ENCODE data around the gene POM121L2.

Gene POM121L2

DNA sequence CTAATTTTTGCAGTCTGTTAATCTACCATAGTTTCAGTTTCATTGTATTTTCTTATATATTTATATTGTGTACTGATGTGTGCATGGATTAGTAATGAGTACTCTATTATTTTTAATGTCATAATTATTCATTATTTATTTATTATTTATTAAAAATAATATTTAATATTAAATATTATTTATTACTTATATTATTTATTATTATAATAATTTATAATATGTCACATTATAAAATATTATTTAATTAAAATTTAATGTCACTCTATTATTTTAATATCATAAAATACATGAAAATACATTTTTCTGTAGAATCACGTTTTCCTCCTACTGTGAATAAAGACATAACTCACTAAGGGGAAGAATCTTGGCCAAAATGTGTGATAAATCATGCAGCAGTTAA, 30.5 kb downstream of the POM121L2 start:
- TF ChIP-seq, protein P1, sequence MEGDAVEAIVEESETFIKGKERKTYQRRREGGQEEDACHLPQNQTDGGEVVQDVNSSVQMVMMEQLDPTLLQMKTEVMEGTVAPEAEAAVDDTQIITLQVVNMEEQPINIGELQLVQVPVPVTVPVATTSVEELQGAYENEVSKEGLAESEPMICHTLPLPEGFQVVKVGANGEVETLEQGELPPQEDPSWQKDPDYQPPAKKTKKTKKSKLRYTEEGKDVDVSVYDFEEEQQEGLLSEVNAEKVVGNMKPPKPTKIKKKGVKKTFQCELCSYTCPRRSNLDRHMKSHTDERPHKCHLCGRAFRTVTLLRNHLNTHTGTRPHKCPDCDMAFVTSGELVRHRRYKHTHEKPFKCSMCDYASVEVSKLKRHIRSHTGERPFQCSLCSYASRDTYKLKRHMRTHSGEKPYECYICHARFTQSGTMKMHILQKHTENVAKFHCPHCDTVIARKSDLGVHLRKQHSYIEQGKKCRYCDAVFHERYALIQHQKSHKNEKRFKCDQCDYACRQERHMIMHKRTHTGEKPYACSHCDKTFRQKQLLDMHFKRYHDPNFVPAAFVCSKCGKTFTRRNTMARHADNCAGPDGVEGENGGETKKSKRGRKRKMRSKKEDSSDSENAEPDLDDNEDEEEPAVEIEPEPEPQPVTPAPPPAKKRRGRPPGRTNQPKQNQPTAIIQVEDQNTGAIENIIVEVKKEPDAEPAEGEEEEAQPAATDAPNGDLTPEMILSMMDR (IDR thresholded peaks at IDR 0.05) = no peak

DNA sequence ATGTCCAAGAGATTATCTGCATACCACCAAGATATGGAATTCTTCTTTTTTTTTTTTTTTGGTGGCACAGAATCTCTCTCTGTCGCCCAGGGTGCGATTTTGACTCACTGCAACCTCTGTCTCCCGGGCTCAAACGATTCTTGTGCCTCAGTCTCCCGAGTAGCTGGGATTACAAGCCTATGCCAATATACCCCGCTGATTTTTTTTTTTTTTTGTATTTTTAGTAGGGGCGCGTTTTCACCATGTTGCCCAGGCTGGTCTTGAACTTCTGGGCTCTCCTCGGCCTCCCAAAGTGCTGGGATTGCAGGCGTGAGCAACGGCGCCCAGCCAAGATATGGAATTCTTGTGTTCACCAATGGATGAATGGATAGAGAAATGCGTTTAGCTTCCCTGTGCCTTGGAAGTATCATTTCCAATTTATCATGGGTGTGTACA, 31.0 kb downstream of the POM121L2 start:
- TF ChIP-seq, protein P1 (IDR thresholded peaks at IDR 0.05) = no peak

DNA sequence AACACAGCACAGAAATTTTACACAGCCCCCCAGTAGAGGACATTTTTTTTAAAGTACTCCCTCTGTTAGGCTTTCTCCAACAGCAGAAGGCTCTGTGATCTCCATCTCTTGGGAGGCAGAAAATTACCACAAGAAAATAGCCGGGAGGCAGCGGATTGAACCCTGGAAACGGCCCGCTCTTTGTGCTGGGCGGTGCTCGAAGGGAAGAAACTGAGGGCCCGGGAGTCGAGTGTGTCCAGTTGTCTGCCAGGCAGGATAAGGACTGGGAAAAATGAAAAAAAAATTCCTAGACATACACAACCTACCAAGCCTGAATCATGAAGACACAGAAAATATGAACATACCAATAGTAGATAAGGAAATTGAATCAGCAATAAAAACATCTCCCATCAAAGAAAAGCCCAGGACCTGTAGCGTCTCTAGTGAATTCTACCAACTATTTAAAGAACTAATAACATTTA, 31.5 kb downstream of the POM121L2 start:
- TF ChIP-seq, protein P1 (IDR thresholded peaks at IDR 0.05) = no peak

DNA sequence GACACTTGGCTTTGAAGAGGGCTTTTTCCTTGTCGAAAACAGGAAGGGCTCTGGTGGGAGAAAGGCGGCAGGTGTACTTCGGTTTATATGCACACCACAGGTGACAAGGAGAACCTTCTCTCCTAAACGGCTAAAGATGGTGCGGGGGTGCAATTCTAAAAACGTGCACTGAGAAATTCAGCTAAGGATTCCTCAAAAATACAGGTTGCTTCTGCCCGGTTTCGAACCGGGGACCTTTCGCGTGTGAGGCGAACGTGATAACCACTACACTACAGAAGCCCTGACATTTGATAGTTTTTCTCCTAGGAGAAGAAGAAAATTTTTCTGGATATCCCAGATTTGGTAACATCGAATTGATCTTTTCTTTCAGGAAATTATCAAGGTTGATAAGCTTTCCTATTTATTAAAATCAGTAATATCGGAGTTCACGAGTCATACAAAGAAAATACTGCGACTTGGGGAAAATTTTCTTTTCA, 32.0 kb downstream of the POM121L2 start:
- TF ChIP-seq, protein P1 (IDR thresholded peaks at IDR 0.05) = no peak

DNA sequence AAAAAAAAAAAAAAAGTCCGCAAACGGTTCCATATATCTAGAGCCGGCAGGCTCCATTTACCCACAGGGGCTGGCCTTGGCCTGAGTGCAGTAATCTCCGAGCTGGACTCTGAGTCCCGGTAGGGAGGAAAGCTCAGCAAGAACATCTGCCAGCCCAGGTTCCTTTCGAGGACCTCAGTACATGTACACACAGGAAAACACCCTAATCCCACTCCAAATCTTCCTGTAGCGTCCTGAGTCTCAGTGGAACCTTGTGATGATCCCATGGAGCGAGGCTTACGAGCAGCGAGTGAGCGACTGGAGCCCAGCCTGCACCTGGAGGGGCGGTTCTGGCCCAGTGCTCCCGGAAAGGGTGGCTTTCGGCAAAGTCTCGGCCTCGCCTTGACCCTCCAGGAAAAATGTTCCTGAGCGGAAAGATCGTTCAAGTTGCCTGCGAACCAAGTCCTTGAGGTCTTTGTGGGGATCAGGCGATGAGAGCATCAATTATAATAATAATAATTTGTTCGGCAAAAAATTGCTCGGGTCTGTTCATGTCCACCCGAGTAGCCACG, 32.5 kb downstream of the POM121L2 start:
- TF ChIP-seq, protein P1 (IDR thresholded peaks at IDR 0.05) = no peak

DNA sequence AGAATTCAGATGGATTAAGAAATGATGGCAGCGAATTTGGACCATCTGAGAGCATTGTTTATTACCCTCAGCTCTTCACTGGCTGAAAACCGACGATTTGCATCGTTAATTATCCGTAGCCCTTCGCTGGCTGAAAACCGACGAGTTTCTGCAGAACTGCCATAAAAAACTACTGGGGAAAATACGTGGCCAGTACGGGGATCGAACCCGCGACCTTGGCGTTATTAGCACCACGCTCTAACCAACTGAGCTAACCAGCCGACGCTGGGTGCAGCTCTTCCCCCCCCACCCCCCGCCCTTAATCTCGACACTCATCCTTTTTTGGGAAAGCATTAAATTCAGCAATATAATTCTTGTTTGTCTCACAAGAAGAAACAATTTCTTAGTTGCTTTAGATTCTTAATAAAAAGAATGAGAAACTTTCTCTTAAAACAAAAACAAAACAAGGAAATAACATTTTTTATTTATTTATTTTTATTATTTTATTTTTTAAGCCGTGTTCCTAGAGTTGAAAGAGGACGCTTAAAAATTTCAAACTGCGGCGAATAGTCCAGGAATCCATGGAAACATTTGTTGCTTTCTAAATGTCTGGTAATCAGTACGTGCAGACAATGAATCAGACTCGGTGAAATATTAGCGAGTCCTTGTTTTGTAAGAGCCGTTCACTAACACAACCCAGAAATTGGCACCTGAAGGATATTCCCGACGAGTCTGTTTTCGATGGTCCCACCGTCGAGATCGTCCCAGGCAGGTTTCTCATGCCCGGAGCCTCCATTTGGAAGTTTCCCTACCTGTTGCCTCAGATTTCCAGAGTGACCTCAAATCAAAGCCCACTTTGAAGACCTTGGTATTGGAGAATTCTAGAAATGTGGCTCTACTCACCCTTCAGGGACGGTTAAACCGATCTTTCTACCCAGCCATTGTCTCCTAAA, 36.8 kb downstream of the POM121L2 start:
- TF ChIP-seq, protein P1 (IDR thresholded peaks at IDR 0.05) = no peak

DNA sequence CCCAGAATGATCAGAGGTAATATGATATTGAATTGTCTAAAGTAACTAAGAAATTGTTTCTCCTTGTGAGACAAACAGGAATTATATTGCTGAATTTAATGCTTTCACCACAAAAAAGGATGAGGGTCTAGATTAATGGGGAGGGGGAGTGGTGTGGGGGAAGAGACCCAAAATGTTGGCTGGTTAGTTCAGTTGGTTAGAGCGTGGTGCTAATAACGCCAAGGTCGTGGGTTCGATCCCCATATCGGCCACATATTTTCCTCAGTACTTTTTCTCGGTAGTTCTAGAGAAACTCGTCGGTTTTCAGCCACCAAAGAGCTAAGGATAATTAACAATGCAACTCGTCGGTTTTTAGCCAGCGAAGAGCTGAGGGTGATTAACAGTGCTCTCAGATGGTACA, 38.3 kb downstream of the POM121L2 start:
- TF ChIP-seq, protein P1 (IDR thresholded peaks at IDR 0.05) = no peak
